H7 (cell line): ENCODE results near the gene UQCRHL. TPM values are rescaled to one million over a fixed set of nuclear protein-coding genes. Genes with fewer than 3 reads are reported as not detected.

Source experiments
- DNase-seq: peaks from one replicate; pipeline ENCODE4 v3.0.0; 2012
- H3K27me3 ChIP-seq: 2 replicates; pipeline ENCODE4 v1.6.0; 2011; ENCODE audit warnings: mild to moderate bottlenecking, low read length; ENCODE audit not compliant: control insufficient read depth, insufficient read depth
- H3K36me3 ChIP-seq: replicated peaks from 2 replicates; pipeline ENCODE4 v1.5.1; 2011; ENCODE audit warnings: low read length; ENCODE audit not compliant: control insufficient read depth, insufficient read depth
- H3K4me3 ChIP-seq: 2 replicates; pipeline ENCODE4 v1.5.1; 2011; ENCODE audit warnings: low read depth, mild to moderate bottlenecking, control low read depth, low read length, moderate library complexity; ENCODE audit not compliant: insufficient read depth
- total RNA-seq: library from RNA; depleted of rRNA; stranded (reverse); fragments of >200 nt; shearing (Covaris generic); gene quantifications from 2 replicates; pipeline ENCODE4 v1.2.3, GENCODE V29; 2014

The UQCRHL gene
- total RNA-seq, 1 experiment from 2014 or later = 9.3 TPM

GRCh38 chr1:15826810-15827507, 19.5 kb upstream of the UQCRHL start:
- Histone ChIP-seq H3K4me3 (no peak overlapping the region), H3K27me3 (no peaks in the 10 kb centered on the region), H3K36me3 (no peaks in the 10 kb centered on the region)
- DNase-seq = no peak

GRCh38 chr1:15825800-15826199, 18.4 kb upstream of the UQCRHL start:
- Histone ChIP-seq H3K4me3 (no peak overlapping the region), H3K36me3 (no peaks in the 10 kb centered on the region)

GRCh38 chr1:15820478-15820877, 13.0 kb upstream of the UQCRHL start:
- no peak for DNase-seq
- Histone ChIP-seq H3K4me3 (no peak overlapping the region), H3K27me3 (no peaks in the 10 kb centered on the region), H3K36me3 (no peaks in the 10 kb centered on the region)

More at GRCh38 chr1:15825800-15826199, 18.4 kb upstream of the UQCRHL start:
- DNase-seq = peak; percentile 9
- no peaks in the 10 kb centered on the region for H3K27me3 ChIP-seq

GRCh38 chr1:15816674-15817073, 9.2 kb upstream of the UQCRHL start:
- no peaks in the 10 kb centered on the region for H3K36me3 ChIP-seq
- no peak for DNase-seq
- H3K27me3 ChIP-seq = no peaks in the 10 kb centered on the region
- H3K4me3 ChIP-seq = no peak overlapping the region

GRCh38 chr1:15810073-15810472, 2.6 kb upstream of the UQCRHL start:
- Histone ChIP-seq H3K36me3 (no peaks in the 10 kb centered on the region), H3K4me3 (no peak overlapping the region), H3K27me3 (no peaks in the 10 kb centered on the region)
- no peak for DNase-seq

- H3K4me3 ChIP-seq = no peak overlapping the region
- H3K27me3 ChIP-seq = no peaks in the 10 kb centered on the region
- H3K36me3 ChIP-seq = no peaks in the 10 kb centered on the region
- DNase-seq = peak; percentile 40
These were observed 1.5 kb upstream of the UQCRHL start for GRCh38 chr1:15808955-15809354.

GRCh38 chr1:15807121-15807520, 328 bp downstream of the UQCRHL start:
- no peak for DNase-seq
- Histone ChIP-seq H3K27me3 (no peaks in the 10 kb centered on the region), H3K4me3 (no peak overlapping the region), H3K36me3 (no peaks in the 10 kb centered on the region)

- DNase-seq = peak; percentile 4
- no peaks in the 10 kb centered on the region for H3K27me3 ChIP-seq
- no peaks in the 10 kb centered on the region for H3K36me3 ChIP-seq
These were observed 3.4 kb downstream of the UQCRHL start for GRCh38 chr1:15804060-15804459.

GRCh38 chr1:15803380-15803779, 4.1 kb downstream of the UQCRHL start:
- Histone ChIP-seq H3K4me3 (no peak overlapping the region), H3K27me3 (no peaks in the 10 kb centered on the region), H3K36me3 (no peaks in the 10 kb centered on the region)
- DNase-seq = peak; percentile 74

More at GRCh38 chr1:15804060-15804459, 3.4 kb downstream of the UQCRHL start:
- no peak overlapping the region for H3K4me3 ChIP-seq

- H3K27me3 ChIP-seq = no peaks in the 10 kb centered on the region
- H3K4me3 ChIP-seq = no peak overlapping the region
- no peaks in the 10 kb centered on the region for H3K36me3 ChIP-seq
- peak; percentile 4 for DNase-seq
These were observed 5.0 kb downstream of the UQCRHL start for GRCh38 chr1:15802234-15802965.

GRCh38 chr1:15799928-15800835, 7.3 kb downstream of the UQCRHL start:
- no peaks in the 10 kb centered on the region for H3K36me3 ChIP-seq
- no peak overlapping the region for H3K4me3 ChIP-seq
- peak; percentile 78 for DNase-seq
- H3K27me3 ChIP-seq = no peaks in the 10 kb centered on the region

- Histone ChIP-seq H3K4me3 (no peak overlapping the region), H3K27me3 (no peaks in the 10 kb centered on the region), H3K36me3 (no peaks in the 10 kb centered on the region)
- peak; percentile 70 for DNase-seq
These were observed 8.2 kb downstream of the UQCRHL start for GRCh38 chr1:15799004-15799867.

- no peaks in the 10 kb centered on the region for H3K27me3 ChIP-seq
- peak; percentile 17 for DNase-seq
- H3K4me3 ChIP-seq = no peak overlapping the region
- no peaks in the 10 kb centered on the region for H3K36me3 ChIP-seq
These were observed 9.6 kb downstream of the UQCRHL start for GRCh38 chr1:15797614-15798390.
